Endothelial cell (in vitro differentiated cells): ENCODE measurements around the gene PLEKHN1. TPM values are rescaled to one million over a fixed set of nuclear protein-coding genes. Genes with fewer than 3 reads are reported as not detected.

Experiments used
- DNase-seq: peaks from one replicate; pipeline ENCODE4 v3.0.0; 2021; ENCODE audit warnings: low spot score
- H3K27ac Mint-ChIP-seq: one replicate; pipeline ENCODE4 v1.8.0; 2021; ENCODE audit warnings: mixed read lengths, inconsistent platforms; ENCODE audit not compliant: unreplicated experiment
- H3K27me3 Mint-ChIP-seq: one replicate; pipeline ENCODE4 v1.8.0; 2021; ENCODE audit warnings: mild to moderate bottlenecking, moderate library complexity, mixed read lengths, inconsistent platforms; ENCODE audit not compliant: unreplicated experiment
- H3K36me3 Mint-ChIP-seq: one replicate; pipeline ENCODE4 v1.8.0; 2021; ENCODE audit warnings: mild to moderate bottlenecking, low read depth, mixed read lengths, inconsistent platforms; ENCODE audit not compliant: unreplicated experiment
- H3K4me1 Mint-ChIP-seq: one replicate; pipeline ENCODE4 v1.8.0; 2021; ENCODE audit warnings: mild to moderate bottlenecking, mixed read lengths, inconsistent platforms; ENCODE audit not compliant: unreplicated experiment
- H3K4me3 Mint-ChIP-seq: one replicate; pipeline ENCODE4 v1.8.0; 2021; ENCODE audit warnings: mild to moderate bottlenecking, mixed read lengths, inconsistent platforms; ENCODE audit not compliant: unreplicated experiment
- H3K9me3 Mint-ChIP-seq: one replicate; pipeline ENCODE4 v1.8.0; 2021; ENCODE audit warnings: mixed read lengths, inconsistent platforms; ENCODE audit not compliant: unreplicated experiment
- total RNA-seq: library from RNA; stranded (reverse); fragmentation: NEBNext Ultra II Directional; extraction: Animal tissue kit (Norgen Biotek cat#: 25700); gene quantifications from one replicate; pipeline ENCODE4 v1.2.1, GENCODE V29; 2021; ENCODE audit not compliant: unreplicated experiment
- TF ChIP-seq, protein P1 (sequence below): fragments of 200-600 bp; sonication (generic); IDR thresholded peaks from one replicate; pipeline ENCODE4 v1.5.0; 2021; ENCODE audit warnings: antibody characterized with exemption; ENCODE audit not compliant: unreplicated experiment

The PLEKHN1 gene
- total RNA-seq, 1 donor from 2014 or later: not detected

DNA sequence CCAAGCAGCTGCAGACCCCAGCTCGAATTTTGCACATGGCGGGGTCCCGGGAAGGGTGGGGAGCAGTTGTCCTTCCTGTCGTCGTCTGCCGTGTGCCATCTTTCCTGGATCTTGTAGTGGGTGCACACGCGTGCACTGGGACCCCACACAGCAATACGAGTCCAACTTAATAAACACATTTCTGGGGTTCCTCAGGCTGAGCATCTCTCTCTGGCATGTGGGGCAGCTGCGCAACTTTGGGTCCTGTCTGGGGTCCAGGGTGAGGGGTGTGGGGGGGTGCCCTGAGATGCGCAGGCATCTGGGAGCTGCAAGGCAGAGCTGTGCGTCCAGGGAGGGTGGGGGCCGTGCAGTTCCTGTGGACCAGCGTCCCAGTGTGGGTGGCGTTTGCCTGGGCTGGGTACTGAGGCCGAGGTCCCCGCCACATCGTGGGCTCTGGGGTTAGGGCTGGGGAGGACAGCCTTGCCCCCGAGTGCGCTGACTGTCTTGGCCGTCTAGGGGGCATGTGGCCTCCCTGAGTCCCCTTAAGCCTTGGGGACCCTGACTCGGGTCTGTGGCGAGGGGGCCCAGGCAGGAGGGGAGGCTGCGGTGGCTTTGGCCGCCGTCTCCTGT, 652 bp upstream of the PLEKHN1 start:
- Mint-ChIP-seq H3K27me3 (peaks cover 14% of the 10 kb centered on the region), H3K9me3 (no peaks in the 10 kb centered on the region), H3K4me3 (no peak overlapping the region), H3K36me3 (no peaks in the 10 kb centered on the region), H3K27ac (no peak overlapping the region), H3K4me1 (no peaks in the 10 kb centered on the region)
- DNase-seq: no peak
- TF ChIP-seq, protein P1, sequence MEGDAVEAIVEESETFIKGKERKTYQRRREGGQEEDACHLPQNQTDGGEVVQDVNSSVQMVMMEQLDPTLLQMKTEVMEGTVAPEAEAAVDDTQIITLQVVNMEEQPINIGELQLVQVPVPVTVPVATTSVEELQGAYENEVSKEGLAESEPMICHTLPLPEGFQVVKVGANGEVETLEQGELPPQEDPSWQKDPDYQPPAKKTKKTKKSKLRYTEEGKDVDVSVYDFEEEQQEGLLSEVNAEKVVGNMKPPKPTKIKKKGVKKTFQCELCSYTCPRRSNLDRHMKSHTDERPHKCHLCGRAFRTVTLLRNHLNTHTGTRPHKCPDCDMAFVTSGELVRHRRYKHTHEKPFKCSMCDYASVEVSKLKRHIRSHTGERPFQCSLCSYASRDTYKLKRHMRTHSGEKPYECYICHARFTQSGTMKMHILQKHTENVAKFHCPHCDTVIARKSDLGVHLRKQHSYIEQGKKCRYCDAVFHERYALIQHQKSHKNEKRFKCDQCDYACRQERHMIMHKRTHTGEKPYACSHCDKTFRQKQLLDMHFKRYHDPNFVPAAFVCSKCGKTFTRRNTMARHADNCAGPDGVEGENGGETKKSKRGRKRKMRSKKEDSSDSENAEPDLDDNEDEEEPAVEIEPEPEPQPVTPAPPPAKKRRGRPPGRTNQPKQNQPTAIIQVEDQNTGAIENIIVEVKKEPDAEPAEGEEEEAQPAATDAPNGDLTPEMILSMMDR: no peak

DNA sequence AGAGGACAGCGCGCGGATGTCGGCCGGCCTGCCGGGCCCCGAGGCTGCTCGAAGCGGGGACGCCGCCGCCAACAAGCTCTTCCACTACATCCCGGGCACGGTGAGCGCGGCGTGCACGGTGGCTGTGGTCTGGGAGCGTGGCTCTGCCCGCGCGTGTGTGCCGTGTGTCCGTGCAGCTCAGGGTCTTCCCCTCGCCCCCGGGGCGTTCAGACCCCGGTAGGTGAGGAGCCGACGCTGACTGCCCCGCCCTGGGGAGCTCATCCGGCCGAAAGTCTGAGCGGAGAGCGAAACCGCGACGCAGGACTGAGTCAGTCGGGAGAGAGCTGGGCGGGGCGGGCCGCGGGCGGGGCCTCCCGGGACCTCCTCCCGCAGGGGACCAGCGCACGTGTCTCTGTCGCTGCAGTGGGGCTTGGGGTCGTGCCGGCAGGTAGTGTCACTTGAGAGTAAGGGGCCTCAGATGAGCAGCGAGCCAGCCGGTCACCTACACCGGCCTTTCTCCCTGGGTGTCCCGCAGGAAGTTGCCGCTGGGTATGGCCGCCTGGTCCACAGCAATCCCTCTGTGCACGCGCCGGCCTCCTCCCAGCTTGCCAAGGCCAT, 520 bp downstream of the PLEKHN1 start:
- no peaks in the 10 kb centered on the region for H3K9me3 Mint-ChIP-seq
- H3K4me1 Mint-ChIP-seq: no peaks in the 10 kb centered on the region
- H3K27ac Mint-ChIP-seq: no peak overlapping the region
- peaks cover 14% of the 10 kb centered on the region for H3K27me3 Mint-ChIP-seq
- peak; percentile 41 for DNase-seq
- no peaks in the 10 kb centered on the region for H3K36me3 Mint-ChIP-seq
- TF ChIP-seq, protein P1: no peak
- no peak overlapping the region for H3K4me3 Mint-ChIP-seq

DNA sequence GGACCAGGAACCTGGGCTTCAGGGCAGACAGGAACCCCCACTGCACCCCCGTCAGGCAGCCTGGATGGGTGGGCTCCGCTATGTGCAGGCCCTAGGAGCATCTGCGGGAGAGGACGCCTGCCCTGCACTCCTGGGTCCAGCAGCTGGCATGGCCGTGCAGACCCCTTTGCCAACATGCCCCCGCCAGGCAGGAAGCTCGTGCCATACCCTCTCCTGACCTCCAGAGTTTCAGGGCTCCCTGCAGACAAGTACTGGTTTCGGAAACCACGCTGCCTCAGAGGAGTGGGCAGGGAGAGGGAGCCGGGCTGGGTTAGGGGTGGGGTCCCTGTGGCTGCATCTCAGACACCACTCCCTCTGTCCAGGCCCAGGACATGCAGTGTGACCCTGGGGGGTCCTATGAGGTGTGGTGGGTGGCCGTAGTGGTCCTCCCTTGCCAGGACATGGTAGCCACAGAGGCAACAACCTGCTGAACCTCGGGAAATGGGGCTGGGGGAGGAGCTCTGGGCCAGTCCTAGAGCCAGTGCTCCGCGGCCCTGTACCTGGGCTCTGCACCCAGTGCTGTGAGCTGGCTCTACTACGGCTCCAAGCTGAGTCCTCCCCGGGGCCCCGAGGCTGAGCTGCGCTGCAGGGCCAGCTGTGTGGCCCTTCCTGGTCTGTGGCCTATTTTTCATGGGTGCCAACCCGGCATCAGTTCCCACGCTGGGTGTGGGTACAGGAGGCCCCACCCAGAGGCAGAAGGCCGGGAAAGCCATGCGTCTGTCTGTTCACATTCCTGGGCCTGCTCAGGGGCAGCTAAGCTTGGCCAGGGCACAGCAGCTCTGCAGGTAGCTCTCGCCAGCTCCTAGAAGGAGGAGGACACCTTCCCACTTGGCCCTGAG, 1.4 kb downstream of the PLEKHN1 start:
- Mint-ChIP-seq H3K27ac (no peak overlapping the region), H3K4me1 (no peaks in the 10 kb centered on the region), H3K36me3 (no peaks in the 10 kb centered on the region), H3K9me3 (no peaks in the 10 kb centered on the region), H3K27me3 (peaks cover 14% of the 10 kb centered on the region), H3K4me3 (no peak overlapping the region)
- DNase-seq: no peak
- TF ChIP-seq, protein P1: no peak

DNA sequence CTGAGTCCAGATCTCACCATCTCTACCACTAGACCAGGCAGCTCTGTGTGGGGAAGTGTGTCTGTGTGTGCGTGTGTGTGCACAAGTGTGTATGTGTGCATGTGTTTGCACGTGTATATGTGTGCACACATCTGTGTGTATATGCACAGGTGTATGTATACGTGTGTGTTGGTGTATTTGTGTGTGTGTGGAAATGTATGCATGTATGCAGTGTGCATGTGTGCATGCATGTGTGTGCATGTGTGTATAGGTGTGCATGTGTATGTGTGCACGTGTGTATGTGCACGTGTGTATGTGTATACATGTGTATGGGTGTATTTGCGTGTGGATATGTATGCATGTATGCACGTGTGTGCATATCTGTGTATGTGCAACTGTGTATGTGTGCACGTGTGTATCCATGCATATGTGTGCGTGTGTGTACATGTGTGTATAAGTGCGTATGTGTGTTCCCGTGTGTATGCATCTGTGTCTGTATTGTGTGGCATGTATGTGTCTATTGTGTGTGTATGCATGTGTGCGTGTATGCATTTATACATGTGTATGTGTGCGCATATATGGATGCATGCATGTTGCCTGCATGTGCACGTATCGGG, 3.1 kb downstream of the PLEKHN1 start:
- Mint-ChIP-seq H3K4me1 (no peaks in the 10 kb centered on the region), H3K27ac (no peak overlapping the region), H3K9me3 (no peaks in the 10 kb centered on the region), H3K4me3 (no peak overlapping the region), H3K27me3 (peaks cover 16% of the 10 kb centered on the region), H3K36me3 (no peaks in the 10 kb centered on the region)
- TF ChIP-seq, protein P1: no peak
- DNase-seq: no peak
